BE2C (cell line): ENCODE data around the gene EPM2A.
A peak's percentile ranks its signal among the peaks of the same experiment; 100 is the strongest.

ENCODE experiments used
- DNase-seq: peaks from one replicate; pipeline ENCODE4 v3.0.0-alpha.2; 2020
- H3K27me3 ChIP-seq: fragments of 250-450 bp; sonication (Bioruptor Pico); 2 replicates; pipeline ENCODE4 v1.5.1; 2020; ENCODE audit warnings: mild to moderate bottlenecking
- H3K36me3 ChIP-seq: fragments of 250-450 bp; sonication (Bioruptor Pico); 2 replicates; pipeline ENCODE4 v1.5.1; 2020; ENCODE audit warnings: mild to moderate bottlenecking
- H3K4me1 ChIP-seq: fragments of 250-450 bp; sonication (Bioruptor Pico); 2 replicates; pipeline ENCODE4 v1.5.1; 2020
- H3K4me3 ChIP-seq: 2 replicates; pipeline ENCODE4 v1.5.1; 2011; ENCODE audit warnings: low read depth, low read length
- H3K9me3 ChIP-seq: fragments of 250-450 bp; sonication (Bioruptor Pico); 2 replicates; pipeline ENCODE4 v1.5.1; 2020
- TF ChIP-seq, protein P1 (sequence below): IDR thresholded peaks from 2 replicates; pipeline ENCODE4 v1.5.1; 2012; ENCODE audit warnings: mild to moderate bottlenecking, low read depth, low read length

EPM2A gene

DNA sequence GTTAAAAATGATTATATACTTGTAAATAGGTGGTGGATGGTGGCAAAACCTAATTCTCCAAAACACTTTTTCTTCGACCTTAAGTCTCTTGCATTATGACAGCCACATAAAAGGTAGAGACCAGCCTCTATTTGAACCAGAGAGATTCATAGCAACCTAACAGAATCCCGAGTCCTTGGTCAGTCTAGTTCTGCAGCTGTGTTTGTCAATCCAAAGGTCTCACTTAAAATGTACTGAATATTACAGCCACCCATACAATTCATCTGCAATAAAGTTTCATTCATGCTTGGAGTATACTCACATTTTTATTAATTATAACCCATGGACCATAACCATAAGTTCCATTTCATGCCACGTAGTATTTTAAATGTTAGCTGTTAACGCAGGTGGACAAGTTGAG, 87.2 kb downstream of the EPM2A start:
- no peaks in the 10 kb centered on the region for H3K36me3 ChIP-seq
- TF ChIP-seq, protein P1, sequence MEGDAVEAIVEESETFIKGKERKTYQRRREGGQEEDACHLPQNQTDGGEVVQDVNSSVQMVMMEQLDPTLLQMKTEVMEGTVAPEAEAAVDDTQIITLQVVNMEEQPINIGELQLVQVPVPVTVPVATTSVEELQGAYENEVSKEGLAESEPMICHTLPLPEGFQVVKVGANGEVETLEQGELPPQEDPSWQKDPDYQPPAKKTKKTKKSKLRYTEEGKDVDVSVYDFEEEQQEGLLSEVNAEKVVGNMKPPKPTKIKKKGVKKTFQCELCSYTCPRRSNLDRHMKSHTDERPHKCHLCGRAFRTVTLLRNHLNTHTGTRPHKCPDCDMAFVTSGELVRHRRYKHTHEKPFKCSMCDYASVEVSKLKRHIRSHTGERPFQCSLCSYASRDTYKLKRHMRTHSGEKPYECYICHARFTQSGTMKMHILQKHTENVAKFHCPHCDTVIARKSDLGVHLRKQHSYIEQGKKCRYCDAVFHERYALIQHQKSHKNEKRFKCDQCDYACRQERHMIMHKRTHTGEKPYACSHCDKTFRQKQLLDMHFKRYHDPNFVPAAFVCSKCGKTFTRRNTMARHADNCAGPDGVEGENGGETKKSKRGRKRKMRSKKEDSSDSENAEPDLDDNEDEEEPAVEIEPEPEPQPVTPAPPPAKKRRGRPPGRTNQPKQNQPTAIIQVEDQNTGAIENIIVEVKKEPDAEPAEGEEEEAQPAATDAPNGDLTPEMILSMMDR, result no peak
- no peak for DNase-seq
- H3K4me3 ChIP-seq, result no peak overlapping the region
- H3K27me3 ChIP-seq, result no peaks in the 10 kb centered on the region
- no peaks in the 10 kb centered on the region for H3K4me1 ChIP-seq
- no peaks in the 10 kb centered on the region for H3K9me3 ChIP-seq

DNA sequence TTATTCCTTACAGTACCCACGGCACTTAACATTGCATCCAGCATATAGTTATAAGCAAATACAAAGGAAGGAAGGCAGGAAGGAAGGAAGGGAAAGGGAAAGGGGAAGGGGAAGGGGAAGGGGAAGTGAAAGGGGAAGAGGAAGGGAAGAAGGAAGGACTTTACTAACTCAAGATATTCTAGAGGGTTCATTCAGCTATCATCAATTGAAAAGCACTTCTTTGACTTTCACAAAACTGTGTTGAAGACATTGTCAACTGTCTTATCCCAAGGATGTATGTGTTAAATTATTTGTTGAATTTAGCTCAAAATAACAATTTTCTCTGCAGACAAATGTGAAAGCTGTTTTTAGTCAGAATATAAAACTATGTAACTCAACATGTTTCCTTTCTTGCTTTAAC, 87.7 kb downstream of the EPM2A start:
- Histone ChIP-seq H3K27me3 (no peaks in the 10 kb centered on the region), H3K36me3 (no peaks in the 10 kb centered on the region), H3K4me1 (no peaks in the 10 kb centered on the region), H3K9me3 (no peaks in the 10 kb centered on the region), H3K4me3 (no peak overlapping the region)
- TF ChIP-seq, protein P1, result no peak
- no peak for DNase-seq

DNA sequence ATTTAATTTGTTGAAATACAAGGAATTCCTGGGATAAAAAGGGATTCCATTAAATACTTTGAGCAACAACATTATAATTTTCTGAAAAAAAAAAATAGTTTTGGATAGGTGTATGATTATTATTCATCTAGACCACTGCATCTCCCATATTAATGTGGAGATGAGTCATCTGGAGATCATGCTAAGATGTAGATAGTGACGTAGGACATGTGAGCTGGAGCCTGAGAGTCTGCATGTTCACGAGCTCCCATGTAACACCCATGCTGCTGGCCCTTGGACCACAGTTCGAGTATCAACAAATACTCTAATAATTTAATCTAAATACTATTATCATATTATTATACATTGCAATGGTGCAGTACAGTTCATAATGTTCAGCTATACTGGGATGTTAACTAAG, 91.6 kb downstream of the EPM2A start:
- H3K4me1 ChIP-seq, result no peaks in the 10 kb centered on the region

DNA sequence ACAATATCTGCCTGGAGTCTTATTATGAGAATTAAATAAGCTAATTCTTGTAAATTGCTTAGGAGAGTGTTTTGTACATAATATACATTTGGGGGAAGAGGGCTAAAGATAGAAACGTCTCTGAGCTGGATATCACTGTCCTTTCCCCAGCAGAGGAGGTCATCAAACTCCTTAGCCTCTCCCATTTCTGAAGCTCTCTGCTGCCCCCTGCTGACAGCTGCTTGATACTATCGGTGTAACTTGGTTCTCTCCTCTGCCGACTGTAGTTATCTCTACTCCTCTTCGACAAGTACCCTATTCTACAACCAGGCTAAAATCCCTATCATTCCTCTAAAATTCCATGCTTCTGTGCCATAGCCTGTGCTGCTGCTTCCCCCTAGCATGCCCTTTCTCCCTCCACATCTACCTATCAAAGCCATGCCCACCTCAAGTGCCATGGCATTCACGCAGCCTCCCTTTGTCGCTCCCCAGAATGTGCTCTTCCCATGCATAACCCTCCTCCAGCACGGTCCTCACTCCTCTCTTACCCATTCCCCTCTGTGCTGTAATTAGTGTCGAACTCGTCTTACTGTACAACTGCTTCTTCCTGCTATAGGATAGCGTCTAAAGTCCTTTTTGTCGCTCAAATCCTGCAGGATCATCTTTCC, 101.2 kb downstream of the EPM2A start:
- TF ChIP-seq, protein P1, result peak; percentile 96
- Histone ChIP-seq H3K9me3 (no peaks in the 10 kb centered on the region; the same call in 1 of the 2 replicates), H3K4me1 (no peaks in the 10 kb centered on the region), H3K36me3 (no peaks in the 10 kb centered on the region), H3K4me3 (no peak overlapping the region), H3K27me3 (no peaks in the 10 kb centered on the region)
- DNase-seq, result peak; percentile 92

More for the DNA sequence above, 91.6 kb downstream of the EPM2A start:
- no peak for DNase-seq
- no peaks in the 10 kb centered on the region for H3K9me3 ChIP-seq
- TF ChIP-seq, protein P1, result no peak
- H3K4me3 ChIP-seq, result no peak overlapping the region
- H3K36me3 ChIP-seq, result no peaks in the 10 kb centered on the region
- no peaks in the 10 kb centered on the region for H3K27me3 ChIP-seq

DNA sequence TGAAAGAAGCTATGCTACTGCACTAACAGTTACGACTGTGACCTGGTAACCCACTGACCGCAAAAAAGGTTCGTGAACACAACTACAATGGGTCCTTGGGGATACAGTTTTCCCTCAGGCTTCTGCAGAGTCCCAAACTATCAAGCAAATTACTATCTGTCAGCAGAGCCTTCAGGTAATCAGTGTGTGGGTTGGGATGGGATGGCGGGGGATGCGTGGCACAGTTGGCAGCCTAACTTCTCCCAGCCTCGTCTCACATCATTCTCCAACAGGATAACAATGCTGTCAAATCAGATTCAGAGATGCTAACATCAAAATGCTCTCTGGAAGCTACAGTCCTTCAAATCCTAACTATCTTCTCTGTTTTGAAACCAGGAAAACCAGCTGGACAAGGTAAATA, 102.3 kb downstream of the EPM2A start:
- no peak overlapping the region for H3K4me3 ChIP-seq
- H3K36me3 ChIP-seq, result no peaks in the 10 kb centered on the region
- no peaks in the 10 kb centered on the region for H3K4me1 ChIP-seq
- H3K27me3 ChIP-seq, result no peaks in the 10 kb centered on the region
- TF ChIP-seq, protein P1, result no peak
- no peak for DNase-seq
- H3K9me3 ChIP-seq, result no peaks in the 10 kb centered on the region; the same call in 1 of the 2 replicates

DNA sequence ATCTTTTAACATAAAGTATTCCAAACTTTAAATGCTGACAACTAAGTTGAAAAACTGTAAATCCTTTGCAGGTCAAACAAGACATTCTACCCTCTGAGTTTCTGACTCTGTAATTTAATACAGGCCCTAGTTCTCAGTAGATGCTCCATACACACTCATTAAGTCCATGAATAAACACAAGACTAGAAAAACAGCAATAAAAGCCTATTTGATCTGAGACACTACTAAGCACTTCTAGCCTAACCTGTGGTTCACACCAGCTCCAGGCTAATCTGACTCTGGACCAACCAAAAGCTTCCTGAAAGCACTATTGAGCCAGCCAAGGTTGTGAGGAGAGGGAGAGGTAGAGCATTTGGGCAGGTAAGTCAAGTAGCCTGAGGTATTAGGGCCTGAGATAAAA, 103.9 kb downstream of the EPM2A start:
- Histone ChIP-seq H3K4me3 (no peak overlapping the region), H3K27me3 (no peaks in the 10 kb centered on the region), H3K9me3 (no peaks in the 10 kb centered on the region; the same call in 1 of the 2 replicates), H3K36me3 (no peaks in the 10 kb centered on the region), H3K4me1 (no peaks in the 10 kb centered on the region)
- TF ChIP-seq, protein P1, result no peak
- no peak for DNase-seq
